Skin epidermis (tissue), 12 donors: Measurements from ENCODE around the gene SIT1.
"Not testable (repeated sequence)": the region's sequence is repeated elsewhere in the genome, so short reads cannot be mapped to it uniquely, and the experiment has no call there.

Source experiments
- H3K27ac ChIP-seq, 21 experiments: fragments of 200-600 bp; sonication (generic) in 11 of 21; one replicate each; pipeline ENCODE4 v1.5.0; 2020; ENCODE audit warnings: mild to moderate bottlenecking in 3 of 21, inconsistent platforms in 2 of 21, moderate library complexity in 2 of 21
- H3K4me3 ChIP-seq, 7 experiments: fragments of 200-600 bp; sonication (generic) in 2 of 7; one replicate each; pipeline ENCODE4 v1.5.0; 2020; ENCODE audit warnings: inconsistent platforms in 2 of 7, mild to moderate bottlenecking in 2 of 7, moderate library complexity in 1 of 7

The SIT1 gene

GRCh38 chr9:35645736-35646135 is 5.0 kb downstream of the SIT1 start:
- peak overlapping the region; percentile 37 to 55 (median 48) for H3K4me3 ChIP-seq
- H3K27ac ChIP-seq: peak overlapping the region in 20 of 21 experiments; percentile 63 to 97 (median 88)

- no peak overlapping the region for H3K27ac ChIP-seq
- no peak overlapping the region for H3K4me3 ChIP-seq
These were observed 7.7 kb downstream of the SIT1 start for GRCh38 chr9:35643046-35643445.

GRCh38 chr9:35641478-35641877 is 9.3 kb downstream of the SIT1 start:
- H3K27ac ChIP-seq: peak overlapping the region in 4 of 21 experiments; percentile 5 to 35 (median 25)
- not testable (repeated sequence) for H3K4me3 ChIP-seq

GRCh38 chr9:35640431-35640830 is 10.3 kb downstream of the SIT1 start:
- not testable (repeated sequence) for H3K27ac ChIP-seq, H3K4me3 ChIP-seq

- H3K27ac ChIP-seq: peak overlapping the region in 3 of 21 experiments; percentile 14 to 61 (median 17)
- H3K4me3 ChIP-seq: no peak overlapping the region
These were observed 11.1 kb downstream of the SIT1 start for GRCh38 chr9:35639631-35640030.

- peak overlapping the region in 3 of 21 experiments; percentile 14 to 61 (median 25) for H3K27ac ChIP-seq
- H3K4me3 ChIP-seq: not testable (repeated sequence)
These were observed 11.5 kb downstream of the SIT1 start for GRCh38 chr9:35639225-35639624.

- peak overlapping the region in 4 of 21 experiments; percentile 14 to 61 (median 34) for H3K27ac ChIP-seq
- H3K4me3 ChIP-seq: not testable (repeated sequence)
These were observed 12.0 kb downstream of the SIT1 start for GRCh38 chr9:35638751-35639150.

GRCh38 chr9:35637427-35637955 is 13.2 kb downstream of the SIT1 start:
- peak overlapping the region in 5 of 21 experiments; percentile 50 to 60 (median 55) for H3K27ac ChIP-seq
- not testable (repeated sequence) for H3K4me3 ChIP-seq

- H3K4me3 ChIP-seq: not testable (repeated sequence)
- peak overlapping the region in 8 of 21 experiments; percentile 1 to 60 (median 52) for H3K27ac ChIP-seq
These were observed 13.9 kb downstream of the SIT1 start for GRCh38 chr9:35636877-35637246.

- no peak overlapping the region for H3K4me3 ChIP-seq
- peak overlapping the region in 10 of 21 experiments; percentile 7 to 73 (median 52) for H3K27ac ChIP-seq
These were observed 14.4 kb downstream of the SIT1 start for GRCh38 chr9:35636135-35636876.

GRCh38 chr9:35635730-35636129 is 15.0 kb downstream of the SIT1 start:
- peak overlapping the region in 8 of 21 experiments; percentile 7 to 73 (median 38) for H3K27ac ChIP-seq

GRCh38 chr9:35629597-35629996 is 21.1 kb downstream of the SIT1 start:
- H3K27ac ChIP-seq: no peak overlapping the region
- no peak overlapping the region for H3K4me3 ChIP-seq

More at GRCh38 chr9:35635730-35636129, 15.0 kb downstream of the SIT1 start:
- H3K4me3 ChIP-seq: no peak overlapping the region

- Histone ChIP-seq H3K4me3 (no peak overlapping the region), H3K27ac (no peak overlapping the region)
These were observed 22.2 kb downstream of the SIT1 start for GRCh38 chr9:35628389-35628991.

GRCh38 chr9:35627575-35627974 is 23.2 kb downstream of the SIT1 start:
- Histone ChIP-seq H3K4me3 (no peak overlapping the region), H3K27ac (no peak overlapping the region)

GRCh38 chr9:35619800-35620158 is 31.0 kb downstream of the SIT1 start:
- no peak overlapping the region for H3K4me3 ChIP-seq
- H3K27ac ChIP-seq: peak overlapping the region in 9 of 21 experiments; percentile 26 to 87 (median 72)

GRCh38 chr9:35618854-35619799 is 31.6 kb downstream of the SIT1 start:
- Histone ChIP-seq H3K27ac (peak overlapping the region in 15 of 21 experiments; percentile 1 to 87 (median 43)), H3K4me3 (no peak overlapping the region)

GRCh38 chr9:35618325-35618727 is 32.4 kb downstream of the SIT1 start, which contains the start of gene CD72:
Gene CD72, minus strand, starts transcription at chr9:35618413. Its CDS starts 110 bp downstream, at chr9:35618303.
- Histone ChIP-seq H3K27ac (peak within 1 kb of the TSS in 19 of 21 experiments; percentile 19 to 87 (median 47)), H3K4me3 (peak within 1 kb of the TSS; percentile 32 to 46 (median 33))

- H3K27ac ChIP-seq: peak overlapping the region in 16 of 21 experiments; percentile 6 to 87 (median 58)
These were observed 33.2 kb downstream of the SIT1 start for GRCh38 chr9:35617548-35617947.

GRCh38 chr9:35616681-35617459 is 33.9 kb downstream of the SIT1 start:
- peak overlapping the region in 18 of 21 experiments; percentile 6 to 87 (median 48) for H3K27ac ChIP-seq

More at GRCh38 chr9:35617548-35617947, 33.2 kb downstream of the SIT1 start:
- H3K4me3 ChIP-seq: peak overlapping the region; percentile 32 to 46 (median 33)

More at GRCh38 chr9:35616681-35617459, 33.9 kb downstream of the SIT1 start:
- H3K4me3 ChIP-seq: peak overlapping the region; percentile 32 to 46 (median 33)
